ENCODE results near the gene MYO1C. TPM values are rescaled to one million over a fixed set of nuclear protein-coding genes. Genes with fewer than 3 reads are reported as not detected.

MYO1C gene
- total RNA-seq, 1 donor: 250 TPM

DNA sequence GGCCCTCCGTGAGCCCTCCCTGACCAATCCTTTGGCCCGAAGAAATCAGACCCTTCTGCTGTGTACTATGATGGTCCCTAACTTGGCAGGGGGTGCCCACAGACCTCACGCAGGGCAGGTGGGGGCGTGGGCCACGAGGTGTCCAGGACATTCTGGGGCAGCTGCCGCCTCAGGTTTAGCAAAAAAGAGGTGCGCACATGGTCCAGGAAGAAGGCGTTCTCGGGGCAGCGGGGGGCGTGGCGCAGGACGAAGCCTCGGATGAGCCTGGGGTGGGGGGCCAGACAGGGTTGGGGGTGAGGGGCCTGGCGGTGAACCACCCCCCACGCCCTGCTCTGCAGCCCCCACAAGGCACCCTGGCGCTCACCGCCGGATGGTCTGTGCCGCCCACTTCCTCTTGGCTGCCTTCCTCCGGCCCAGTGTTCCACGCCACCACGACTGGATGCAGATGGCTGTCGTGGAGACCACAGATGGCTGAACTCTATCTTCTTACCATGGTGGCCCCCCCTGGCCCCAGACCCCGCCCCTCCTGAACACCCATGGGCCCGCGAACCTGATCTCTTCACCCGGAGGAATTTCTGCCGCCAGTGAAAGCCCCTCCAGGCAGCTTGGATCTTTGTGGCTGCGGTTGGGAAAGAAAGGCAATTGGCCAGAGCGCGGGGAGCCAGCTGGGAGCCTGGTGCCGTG lies 22.3 kb downstream of the MYO1C start:
- Histone ChIP-seq H2AFZ (ENCODE audit: low read length) (no peak overlapping the region), H3K9me3 (ENCODE audit: low read depth, low read length) (no peaks in the 10 kb centered on the region), H3K27ac (ENCODE audit: low read depth, low read length) (no peak overlapping the region), H3K4me2 (ENCODE audit: insufficient read depth, low read length) (no peak overlapping the region), H4K20me1 (ENCODE audit: insufficient read depth, low read length) (peaks cover 24% of the 10 kb centered on the region), H3K36me3 (ENCODE audit: insufficient read depth, low read length) (peaks cover 76% of the 10 kb centered on the region), H3K79me2 (ENCODE audit: insufficient read depth, low read length) (peaks cover 7% of the 10 kb centered on the region), H3K4me1 (ENCODE audit: insufficient read depth, low read length) (no peaks in the 10 kb centered on the region), H3K4me3 (ENCODE audit: insufficient read depth, low read length) (no peak overlapping the region), H3K27me3 (ENCODE audit: insufficient read depth, low read length) (no peaks in the 10 kb centered on the region)
- DNase-seq (ENCODE audit: insufficient read length, low spot score, missing footprints): peak; percentile 87
- TF ChIP-seq, protein P1, sequence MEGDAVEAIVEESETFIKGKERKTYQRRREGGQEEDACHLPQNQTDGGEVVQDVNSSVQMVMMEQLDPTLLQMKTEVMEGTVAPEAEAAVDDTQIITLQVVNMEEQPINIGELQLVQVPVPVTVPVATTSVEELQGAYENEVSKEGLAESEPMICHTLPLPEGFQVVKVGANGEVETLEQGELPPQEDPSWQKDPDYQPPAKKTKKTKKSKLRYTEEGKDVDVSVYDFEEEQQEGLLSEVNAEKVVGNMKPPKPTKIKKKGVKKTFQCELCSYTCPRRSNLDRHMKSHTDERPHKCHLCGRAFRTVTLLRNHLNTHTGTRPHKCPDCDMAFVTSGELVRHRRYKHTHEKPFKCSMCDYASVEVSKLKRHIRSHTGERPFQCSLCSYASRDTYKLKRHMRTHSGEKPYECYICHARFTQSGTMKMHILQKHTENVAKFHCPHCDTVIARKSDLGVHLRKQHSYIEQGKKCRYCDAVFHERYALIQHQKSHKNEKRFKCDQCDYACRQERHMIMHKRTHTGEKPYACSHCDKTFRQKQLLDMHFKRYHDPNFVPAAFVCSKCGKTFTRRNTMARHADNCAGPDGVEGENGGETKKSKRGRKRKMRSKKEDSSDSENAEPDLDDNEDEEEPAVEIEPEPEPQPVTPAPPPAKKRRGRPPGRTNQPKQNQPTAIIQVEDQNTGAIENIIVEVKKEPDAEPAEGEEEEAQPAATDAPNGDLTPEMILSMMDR (IDR thresholded peaks at IDR 0.05; ENCODE audit: extremely low read depth, low read depth, low read length): no peak

DNA sequence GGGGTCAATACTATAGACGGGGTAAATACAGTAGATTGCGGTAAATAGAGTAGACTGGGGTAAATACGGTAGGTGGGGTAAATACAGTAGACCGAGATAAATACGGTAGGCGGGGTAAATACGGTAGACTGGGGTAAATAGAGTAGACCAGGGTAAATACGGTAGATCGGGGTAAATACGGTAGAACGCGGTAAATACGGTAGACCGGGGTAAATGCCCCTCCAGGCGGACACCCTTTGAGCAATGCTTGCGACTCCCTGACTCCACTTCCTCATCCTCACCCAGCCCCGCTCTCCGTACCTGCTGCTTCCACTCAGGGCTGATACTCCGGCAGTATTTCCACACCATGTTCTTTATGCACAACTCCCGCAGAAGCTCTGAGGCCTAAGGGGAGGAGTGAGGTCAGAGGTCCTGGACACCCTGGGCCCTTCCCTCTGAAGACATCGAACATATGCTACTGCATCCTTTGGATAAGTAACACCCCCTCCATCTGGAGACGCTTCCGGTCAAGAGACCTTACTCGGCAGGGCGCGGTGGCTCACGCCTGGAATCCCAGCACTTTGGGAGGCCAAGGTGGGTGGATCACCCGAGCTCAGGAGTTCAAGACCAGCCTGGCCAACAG lies 23.1 kb downstream of the MYO1C start:
- Histone ChIP-seq H3K79me2 (ENCODE audit: insufficient read depth, low read length) (peaks cover 3% of the 10 kb centered on the region), H3K27ac (ENCODE audit: low read depth, low read length) (no peak overlapping the region), H3K4me3 (ENCODE audit: insufficient read depth, low read length) (no peak overlapping the region), H2AFZ (ENCODE audit: low read length) (no peak overlapping the region), H3K4me1 (ENCODE audit: insufficient read depth, low read length) (no peaks in the 10 kb centered on the region), H3K27me3 (ENCODE audit: insufficient read depth, low read length) (no peaks in the 10 kb centered on the region), H3K9me3 (ENCODE audit: low read depth, low read length) (no peaks in the 10 kb centered on the region), H3K36me3 (ENCODE audit: insufficient read depth, low read length) (peaks cover 76% of the 10 kb centered on the region), H3K4me2 (ENCODE audit: insufficient read depth, low read length) (no peak overlapping the region), H4K20me1 (ENCODE audit: insufficient read depth, low read length) (peaks cover 23% of the 10 kb centered on the region)
- peak; percentile 83 for DNase-seq (ENCODE audit: insufficient read length, low spot score, missing footprints)
- TF ChIP-seq, protein P1 (IDR thresholded peaks at IDR 0.05; ENCODE audit: extremely low read depth, low read depth, low read length): no peak

DNA sequence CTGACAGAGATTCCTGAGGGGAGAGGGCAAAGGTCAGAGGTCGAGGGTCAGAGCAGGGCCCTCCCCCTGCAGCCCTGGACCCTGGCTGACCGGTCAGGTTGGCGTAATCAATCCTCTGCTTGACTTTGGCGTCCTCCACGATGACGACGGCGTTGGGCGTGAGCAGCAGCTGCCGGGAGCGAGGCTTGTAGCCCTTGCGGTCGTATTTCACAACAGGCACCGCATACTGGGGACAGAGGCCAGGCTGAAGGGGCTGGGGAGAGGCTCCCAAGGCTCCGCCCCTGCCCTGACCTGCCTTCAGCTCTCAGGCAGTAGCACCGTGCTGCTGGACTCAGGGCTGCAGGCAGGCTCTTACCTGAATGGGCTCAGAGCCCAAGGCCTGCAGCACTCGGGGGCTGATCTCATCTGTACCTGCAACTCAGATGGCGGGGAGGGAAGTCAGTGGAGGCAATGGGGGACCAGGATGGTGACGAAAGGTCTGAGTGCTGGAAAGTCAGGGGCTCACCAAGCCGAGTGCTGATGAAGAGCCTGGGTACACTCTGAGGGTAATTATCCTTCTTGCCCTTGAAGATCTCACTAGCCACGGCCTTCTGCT lies 24.5 kb downstream of the MYO1C start:
- Histone ChIP-seq H4K20me1 (ENCODE audit: insufficient read depth, low read length) (peaks cover 22% of the 10 kb centered on the region), H3K79me2 (ENCODE audit: insufficient read depth, low read length) (peaks cover 3% of the 10 kb centered on the region), H3K9me3 (ENCODE audit: low read depth, low read length) (no peaks in the 10 kb centered on the region), H3K27ac (ENCODE audit: low read depth, low read length) (no peak overlapping the region), H3K4me2 (ENCODE audit: insufficient read depth, low read length) (no peak overlapping the region), H3K4me1 (ENCODE audit: insufficient read depth, low read length) (peaks cover 7% of the 10 kb centered on the region), H3K27me3 (ENCODE audit: insufficient read depth, low read length) (no peaks in the 10 kb centered on the region), H3K36me3 (ENCODE audit: insufficient read depth, low read length) (peaks cover 73% of the 10 kb centered on the region), H2AFZ (ENCODE audit: low read length) (no peak overlapping the region), H3K4me3 (ENCODE audit: insufficient read depth, low read length) (no peak overlapping the region)
- DNase-seq (ENCODE audit: insufficient read length, low spot score, missing footprints): peak; percentile 50
- TF ChIP-seq, protein P1 (IDR thresholded peaks at IDR 0.05; ENCODE audit: extremely low read depth, low read depth, low read length): no peak

DNA sequence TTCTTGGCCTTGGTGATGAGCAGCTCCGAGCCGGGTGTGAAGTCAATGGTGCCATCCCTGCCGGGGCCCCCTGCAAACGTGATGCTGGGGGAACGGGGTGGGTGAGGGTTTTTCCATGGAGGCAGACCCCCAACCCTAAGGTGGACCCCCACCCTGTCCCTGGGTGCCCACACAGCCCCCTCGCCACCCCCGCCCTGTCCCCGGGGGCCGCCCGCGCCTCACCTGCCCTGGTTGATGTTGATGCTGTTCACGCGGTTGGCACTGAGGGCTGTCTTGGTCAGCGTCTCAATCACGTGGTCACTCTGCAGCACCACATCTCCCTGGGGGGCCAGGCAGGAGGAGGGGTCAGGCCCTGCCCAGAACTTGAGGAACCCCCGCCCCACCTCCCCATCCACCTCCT lies 25.2 kb downstream of the MYO1C start:
- DNase-seq (ENCODE audit: insufficient read length, low spot score, missing footprints): no peak
- Histone ChIP-seq H2AFZ (ENCODE audit: low read length) (no peak overlapping the region), H3K36me3 (ENCODE audit: insufficient read depth, low read length) (peaks cover 71% of the 10 kb centered on the region), H4K20me1 (ENCODE audit: insufficient read depth, low read length) (peaks cover 22% of the 10 kb centered on the region), H3K27ac (ENCODE audit: low read depth, low read length) (no peak overlapping the region), H3K4me3 (ENCODE audit: insufficient read depth, low read length) (no peak overlapping the region), H3K4me1 (ENCODE audit: insufficient read depth, low read length) (peaks cover 11% of the 10 kb centered on the region), H3K4me2 (ENCODE audit: insufficient read depth, low read length) (no peak overlapping the region), H3K27me3 (ENCODE audit: insufficient read depth, low read length) (no peaks in the 10 kb centered on the region), H3K9me3 (ENCODE audit: low read depth, low read length) (no peaks in the 10 kb centered on the region), H3K79me2 (ENCODE audit: insufficient read depth, low read length) (peaks cover 3% of the 10 kb centered on the region)
- TF ChIP-seq, protein P1 (IDR thresholded peaks at IDR 0.05; ENCODE audit: extremely low read depth, low read depth, low read length): no peak
